Heart left ventricle (tissue), 13 donors: ENCODE measurements around the gene DDX3X.
"Not testable (repeated sequence)": the region's sequence is repeated elsewhere in the genome, so short reads cannot be mapped to it uniquely, and the experiment has no call there.

ENCODE experiments used
- POLR2A ChIP-seq, 2 donors: fragments of 450-650 bp; IDR thresholded peaks; one replicate each; pipeline ENCODE4 v1.6.1; 2017; ENCODE audit warnings: antibody characterized with exemption in 2 of 2, mild to moderate bottlenecking in 2 of 2, moderate library complexity in 2 of 2
- TF ChIP-seq, protein P1 (sequence below), 12 donors: fragments of 200-600 bp; sonication (generic) in 4 of 12; IDR thresholded peaks; one replicate each; pipeline versions ENCODE4 v1.5.0 to v1.8.0; 2018 to 2022; ENCODE audit warnings: antibody characterized with exemption in 12 of 12, mild to moderate bottlenecking in 5 of 12
- donor health status: ischemic (EF 13 %, LVEDD 7.1; RV severe dilation, severe dysfunction).
- donor health status: DM: no; HTN: yes; CAD: no.
- donor health status: DM: no; HTN: no; CAD: no.
- donor health status: ischemic (EF 25% LVEDD 6.9; RV normal size, moderate dysfunction).
- donor health status: ischemic (EF 25% LVEDD 5.7; RV mildly dilated, moderate dysfunction).
- donor health status: ischemic (EF 35%, LVEDD 5.7; RV mildly dilated, moderate dysfunction).
- donor health status: nonischemic (EF 11% LVEDD 7.7; RV severe dilation, severe dysfunction).
- donor health status: DM: yes; HTN: yes; CAD: no.
- donor health status: PGD.
- donor health status: ischemic (EF 29% LVEDD 5.4; RV normal size, mild dysfunction).
- donor health status: nonischemic (EF 23%, LVEDD 6.1; RV moderate dilation, normal function).

DNA sequence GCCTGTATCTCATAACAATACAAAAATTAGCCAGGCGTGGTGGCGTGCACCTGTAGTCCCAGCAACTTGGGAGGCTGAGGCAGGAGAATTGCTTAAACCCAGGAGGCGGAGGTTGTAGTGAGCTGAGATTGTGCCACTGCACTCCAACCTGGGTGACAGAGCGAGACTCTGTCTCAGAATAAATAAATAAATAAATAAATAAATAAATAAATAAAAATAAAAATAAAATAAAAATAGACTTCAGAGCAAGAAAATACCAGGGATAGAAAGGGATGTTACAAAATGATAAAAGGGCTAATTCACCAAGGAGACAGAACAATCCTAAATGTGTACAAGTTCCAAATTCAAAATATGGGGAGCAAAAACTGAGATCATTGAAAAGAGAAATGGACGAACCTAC, 37.6 kb downstream of the DDX3X start:
- TF ChIP-seq, protein P1, sequence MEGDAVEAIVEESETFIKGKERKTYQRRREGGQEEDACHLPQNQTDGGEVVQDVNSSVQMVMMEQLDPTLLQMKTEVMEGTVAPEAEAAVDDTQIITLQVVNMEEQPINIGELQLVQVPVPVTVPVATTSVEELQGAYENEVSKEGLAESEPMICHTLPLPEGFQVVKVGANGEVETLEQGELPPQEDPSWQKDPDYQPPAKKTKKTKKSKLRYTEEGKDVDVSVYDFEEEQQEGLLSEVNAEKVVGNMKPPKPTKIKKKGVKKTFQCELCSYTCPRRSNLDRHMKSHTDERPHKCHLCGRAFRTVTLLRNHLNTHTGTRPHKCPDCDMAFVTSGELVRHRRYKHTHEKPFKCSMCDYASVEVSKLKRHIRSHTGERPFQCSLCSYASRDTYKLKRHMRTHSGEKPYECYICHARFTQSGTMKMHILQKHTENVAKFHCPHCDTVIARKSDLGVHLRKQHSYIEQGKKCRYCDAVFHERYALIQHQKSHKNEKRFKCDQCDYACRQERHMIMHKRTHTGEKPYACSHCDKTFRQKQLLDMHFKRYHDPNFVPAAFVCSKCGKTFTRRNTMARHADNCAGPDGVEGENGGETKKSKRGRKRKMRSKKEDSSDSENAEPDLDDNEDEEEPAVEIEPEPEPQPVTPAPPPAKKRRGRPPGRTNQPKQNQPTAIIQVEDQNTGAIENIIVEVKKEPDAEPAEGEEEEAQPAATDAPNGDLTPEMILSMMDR (IDR thresholded peaks at IDR 0.05): not testable (repeated sequence)
- not testable (repeated sequence) for TF ChIP-seq POLR2A (IDR thresholded peaks at IDR 0.05)
